ENCODE results near the gene C19orf85. TPM values are rescaled to one million over a fixed set of nuclear protein-coding genes. Genes with fewer than 3 reads are reported as not detected.

Gene C19orf85
- total RNA-seq, 1 experiment from 2014 or later, result 0.74 TPM

- Histone ChIP-seq H3K4me3 (no peak overlapping the region), H3K79me2 (ENCODE audit: low read depth) (no peaks in the 10 kb centered on the region; the same call in 1 of the 2 replicates), H2AFZ (no peak overlapping the region), H3K36me3 (ENCODE audit: low read depth) (no peaks in the 10 kb centered on the region), H3K9me2 (ENCODE audit: insufficient read depth) (no peaks in the 10 kb centered on the region), H3K27me3 (ENCODE audit: insufficient read depth, low read depth) (peaks cover 3% of the 10 kb centered on the region; the same call in 1 of the 2 replicates), H3K4me1 (replicated peaks; ENCODE audit: insufficient read depth) (peaks cover 21% of the 10 kb centered on the region), H4K20me1 (ENCODE audit: insufficient read depth) (no peaks in the 10 kb centered on the region; the same call in 1 of the 2 replicates), H3K4me2 (peak overlapping the region; percentile 41), H3K27ac (0 out of 2 replicates have a peak overlapping the region, but pooled peaks have one; percentile 2), H3K9me3 (ENCODE audit: insufficient read depth, low read depth) (no peaks in the 10 kb centered on the region), H3F3A (ENCODE audit: insufficient read depth, low read depth) (peaks cover 22% of the 10 kb centered on the region; the same call in 1 of the 2 replicates)
- intact Hi-C loops (cut with micrococcal nuclease; ENCODE audit: unreplicated experiment), result no loop called here
- ChIA-PET CTCF (interaction anchor here (0.6 to 1.0 kb wide), 5 partner anchors 11 to 1016 kb away, joined by 3 to 7 read pairs (median 4); no protein-coding TSS in a partner anchor), POLR2A (ENCODE audit: unreplicated experiment) (interaction anchor here (0.6 to 1.2 kb wide), 10 partner anchors 8 to 139 kb away, joined by 3 to 12 read pairs (median 5); partner anchors contain the start of genes ISOC2, ZNF628 and ZNF784)
- TF ChIP-seq EZH2 (IDR thresholded peaks at IDR 0.05; ENCODE audit: low read depth), result no peak
- TF ChIP-seq, protein P1, sequence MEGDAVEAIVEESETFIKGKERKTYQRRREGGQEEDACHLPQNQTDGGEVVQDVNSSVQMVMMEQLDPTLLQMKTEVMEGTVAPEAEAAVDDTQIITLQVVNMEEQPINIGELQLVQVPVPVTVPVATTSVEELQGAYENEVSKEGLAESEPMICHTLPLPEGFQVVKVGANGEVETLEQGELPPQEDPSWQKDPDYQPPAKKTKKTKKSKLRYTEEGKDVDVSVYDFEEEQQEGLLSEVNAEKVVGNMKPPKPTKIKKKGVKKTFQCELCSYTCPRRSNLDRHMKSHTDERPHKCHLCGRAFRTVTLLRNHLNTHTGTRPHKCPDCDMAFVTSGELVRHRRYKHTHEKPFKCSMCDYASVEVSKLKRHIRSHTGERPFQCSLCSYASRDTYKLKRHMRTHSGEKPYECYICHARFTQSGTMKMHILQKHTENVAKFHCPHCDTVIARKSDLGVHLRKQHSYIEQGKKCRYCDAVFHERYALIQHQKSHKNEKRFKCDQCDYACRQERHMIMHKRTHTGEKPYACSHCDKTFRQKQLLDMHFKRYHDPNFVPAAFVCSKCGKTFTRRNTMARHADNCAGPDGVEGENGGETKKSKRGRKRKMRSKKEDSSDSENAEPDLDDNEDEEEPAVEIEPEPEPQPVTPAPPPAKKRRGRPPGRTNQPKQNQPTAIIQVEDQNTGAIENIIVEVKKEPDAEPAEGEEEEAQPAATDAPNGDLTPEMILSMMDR (conservative IDR thresholded peaks at IDR 0.05), result no peak
- peak; percentile 65 to 69 for DNase-seq
- TSS peak; percentile 21 for BruUV-seq (replicated peaks)
Measured at GRCh38 chr19:55486971-55487923, 22.7 kb upstream of the C19orf85 start.

- CTCF ChIA-PET, result interaction anchor here (0.5 to 1.0 kb wide), 2 partner anchors 10 to 167 kb away, joined by 3 to 4 read pairs; no protein-coding TSS in a partner anchor
- POLR2A ChIA-PET (ENCODE audit: unreplicated experiment), result interaction anchor here (0.7 to 1.2 kb wide), 4 partner anchors 9 to 140 kb away, joined by 5 to 8 read pairs (median 6); partner anchors contain the start of genes ISOC2 and ZNF628
- TF ChIP-seq, protein P1 (conservative IDR thresholded peaks at IDR 0.05), result no peak
- TF ChIP-seq EZH2 (IDR thresholded peaks at IDR 0.05; ENCODE audit: low read depth), result no peak
- H4K20me1 ChIP-seq (ENCODE audit: insufficient read depth), result no peaks in the 10 kb centered on the region; the same call in 1 of the 2 replicates
- H3K79me2 ChIP-seq (ENCODE audit: low read depth), result no peaks in the 10 kb centered on the region; the same call in 1 of the 2 replicates
- peaks cover 21% of the 10 kb centered on the region for H3K4me1 ChIP-seq (replicated peaks; ENCODE audit: insufficient read depth)
- H3K9me2 ChIP-seq (ENCODE audit: insufficient read depth), result no peaks in the 10 kb centered on the region
- H3F3A ChIP-seq (ENCODE audit: insufficient read depth, low read depth), result peaks cover 22% of the 10 kb centered on the region; the same call in 1 of the 2 replicates
- no peak overlapping the region for H2AFZ ChIP-seq
- no TSS peak for BruUV-seq (replicated peaks)
- 0 out of 2 replicates have a peak, but pooled peaks cover 1% of the 10 kb centered on the region for H3K27me3 ChIP-seq (ENCODE audit: insufficient read depth, low read depth)
- H3K4me2 ChIP-seq, result peak overlapping the region; percentile 96; the same call in 1 of the 2 replicates
- intact Hi-C loops (cut with micrococcal nuclease; ENCODE audit: unreplicated experiment), result no loop called here
- H3K36me3 ChIP-seq (ENCODE audit: low read depth), result no peaks in the 10 kb centered on the region
- no peaks in the 10 kb centered on the region for H3K9me3 ChIP-seq (ENCODE audit: insufficient read depth, low read depth)
- DNase-seq, result no peak
- 0 out of 2 replicates have a peak overlapping the region, but pooled peaks have one; percentile 2 for H3K27ac ChIP-seq
- H3K4me3 ChIP-seq, result peak overlapping the region; percentile 90; the same call in 1 of the 2 replicates
Measured at GRCh38 chr19:55486043-55486970, 21.8 kb upstream of the C19orf85 start.

Measured in PC-9 (cell line).